ENCODE results near the gene FBXO2.

The FBXO2 gene

GRCh38 chr1:11654137-11654938 is at the start of gene FBXO2, which contains the start of gene FBXO44:
TSS of gene FBXO2 (minus strand) at chr1:11654429. CDS start at chr1:11654340, 89 bp downstream.
TSS of gene FBXO44 (plus strand) at chr1:11654877. CDS start at chr1:11655836, 959 bp downstream.
- DNase-seq: no peak

- no peak for DNase-seq
Observed at GRCh38 chr1:11703357-11704193, 49.3 kb upstream of the FBXO2 start.

- DNase-seq: no peak
Observed at GRCh38 chr1:11701981-11702803, 48.0 kb upstream of the FBXO2 start.

GRCh38 chr1:11701551-11701961 is 47.3 kb upstream of the FBXO2 start:
- DNase-seq: no peak

- DNase-seq: no peak
Observed at GRCh38 chr1:11700601-11701467, 46.6 kb upstream of the FBXO2 start.

- DNase-seq: no peak
Observed at GRCh38 chr1:11697893-11698210, 43.6 kb upstream of the FBXO2 start.

GRCh38 chr1:11697188-11697892 is 43.1 kb upstream of the FBXO2 start:
- no peak for DNase-seq

GRCh38 chr1:11695861-11696260 is 41.6 kb upstream of the FBXO2 start:
- DNase-seq: no peak

GRCh38 chr1:11693917-11694316 is 39.7 kb upstream of the FBXO2 start:
- no peak for DNase-seq

GRCh38 chr1:11693024-11693590 is 38.9 kb upstream of the FBXO2 start:
- peak; percentile 63 to 71 for DNase-seq

- DNase-seq: no peak
Observed at GRCh38 chr1:11691928-11692711, 37.9 kb upstream of the FBXO2 start.

GRCh38 chr1:11691302-11691914 is 37.2 kb upstream of the FBXO2 start, which contains the start of gene DRAXIN:
TSS of gene DRAXIN (plus strand) at chr1:11691710. CDS start at chr1:11706259, 14,549 bp downstream.
- no peak for DNase-seq

- DNase-seq: no peak
Observed at GRCh38 chr1:11690397-11691301, 36.4 kb upstream of the FBXO2 start.

GRCh38 chr1:11688506-11688905 is 34.3 kb upstream of the FBXO2 start:
- no peak for DNase-seq

GRCh38 chr1:11685210-11685752 is 31.1 kb upstream of the FBXO2 start:
- no peak for DNase-seq

GRCh38 chr1:11684070-11684469 is 29.8 kb upstream of the FBXO2 start:
- no peak for DNase-seq

- no peak for DNase-seq
Observed at GRCh38 chr1:11682799-11683198, 28.6 kb upstream of the FBXO2 start.

- no peak for DNase-seq
Observed at GRCh38 chr1:11682287-11682771, 28.1 kb upstream of the FBXO2 start.
